SHP77 treated with DMSO at 0.1 percent for 48 hours (cell line): ENCODE measurements around the gene XKR7.
"Not testable (repeated sequence)": the region's sequence is repeated elsewhere in the genome, so short reads cannot be mapped to it uniquely, and the experiment has no call there.

Experiments used
- DNase-seq: peaks from one replicate; lab custom pipeline; 2025; lab: John Stamatoyannopoulos, UW

Gene XKR7, protein sequence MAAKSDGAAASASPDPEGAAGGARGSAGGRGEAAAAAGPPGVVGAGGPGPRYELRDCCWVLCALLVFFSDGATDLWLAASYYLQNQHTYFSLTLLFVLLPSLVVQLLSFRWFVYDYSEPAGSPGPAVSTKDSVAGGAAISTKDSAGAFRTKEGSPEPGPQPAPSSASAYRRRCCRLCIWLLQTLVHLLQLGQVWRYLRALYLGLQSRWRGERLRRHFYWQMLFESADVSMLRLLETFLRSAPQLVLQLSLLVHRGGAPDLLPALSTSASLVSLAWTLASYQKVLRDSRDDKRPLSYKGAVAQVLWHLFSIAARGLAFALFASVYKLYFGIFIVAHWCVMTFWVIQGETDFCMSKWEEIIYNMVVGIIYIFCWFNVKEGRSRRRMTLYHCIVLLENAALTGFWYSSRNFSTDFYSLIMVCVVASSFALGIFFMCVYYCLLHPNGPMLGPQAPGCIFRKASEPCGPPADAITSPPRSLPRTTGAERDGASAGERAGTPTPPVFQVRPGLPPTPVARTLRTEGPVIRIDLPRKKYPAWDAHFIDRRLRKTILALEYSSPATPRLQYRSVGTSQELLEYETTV

DNA sequence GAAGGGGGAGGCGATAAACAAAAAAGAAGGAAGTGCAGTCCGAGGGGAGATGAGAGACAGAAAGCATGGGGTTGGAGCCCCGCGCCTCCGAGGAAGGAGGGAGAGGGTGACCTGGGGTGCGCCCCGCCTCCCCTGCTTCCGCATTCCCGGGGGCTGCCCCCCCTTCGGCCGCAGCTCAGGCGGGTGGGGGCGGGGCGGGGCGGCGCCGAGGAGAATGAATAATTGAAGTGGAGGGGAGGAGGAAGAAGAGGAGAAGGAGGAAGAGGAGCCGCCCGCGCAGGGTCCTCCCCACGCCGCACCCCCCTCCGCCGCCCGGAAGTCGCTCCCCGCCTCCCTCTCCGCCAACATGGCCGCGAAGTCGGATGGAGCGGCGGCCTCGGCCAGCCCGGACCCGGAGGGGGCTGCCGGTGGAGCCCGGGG, at the start of gene XKR7:
Gene XKR7, plus strand, starts transcription at position 322 of the 420 bp plus-strand sequence. Its CDS starts 25 bp downstream, at position 347.
- DNase-seq = no peak

DNA sequence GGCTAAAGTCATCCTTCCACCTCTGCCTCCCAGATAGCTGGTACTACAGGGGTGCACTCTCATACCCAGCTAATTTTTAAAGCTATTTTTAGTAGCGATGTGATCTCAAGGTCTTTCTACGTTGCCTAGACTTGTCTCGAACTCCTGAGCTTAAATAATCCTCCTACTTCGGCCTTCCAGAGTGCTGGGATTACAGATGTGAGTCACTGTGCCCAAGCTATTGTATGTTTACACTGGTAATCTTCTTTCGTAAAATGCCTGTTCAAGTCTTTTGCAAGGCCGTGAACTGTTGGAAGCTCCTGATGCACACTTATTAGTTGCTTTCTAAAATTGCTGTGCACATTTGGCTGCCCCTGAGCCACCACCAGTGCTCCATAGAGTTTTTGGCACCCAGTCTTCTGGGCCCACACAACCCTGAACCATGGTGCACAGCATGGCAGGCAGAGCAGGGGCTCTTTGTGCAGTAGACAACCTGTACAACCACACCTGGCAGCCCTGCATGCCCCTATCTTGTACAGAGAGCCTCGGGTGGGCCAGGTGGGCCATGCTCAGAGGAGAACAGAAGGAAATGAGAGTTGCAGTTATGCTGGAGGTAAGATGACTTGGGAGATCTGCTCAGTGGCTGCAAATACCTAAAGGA, 49.4 kb upstream of the XKR7 start:
- no peak for DNase-seq

DNA sequence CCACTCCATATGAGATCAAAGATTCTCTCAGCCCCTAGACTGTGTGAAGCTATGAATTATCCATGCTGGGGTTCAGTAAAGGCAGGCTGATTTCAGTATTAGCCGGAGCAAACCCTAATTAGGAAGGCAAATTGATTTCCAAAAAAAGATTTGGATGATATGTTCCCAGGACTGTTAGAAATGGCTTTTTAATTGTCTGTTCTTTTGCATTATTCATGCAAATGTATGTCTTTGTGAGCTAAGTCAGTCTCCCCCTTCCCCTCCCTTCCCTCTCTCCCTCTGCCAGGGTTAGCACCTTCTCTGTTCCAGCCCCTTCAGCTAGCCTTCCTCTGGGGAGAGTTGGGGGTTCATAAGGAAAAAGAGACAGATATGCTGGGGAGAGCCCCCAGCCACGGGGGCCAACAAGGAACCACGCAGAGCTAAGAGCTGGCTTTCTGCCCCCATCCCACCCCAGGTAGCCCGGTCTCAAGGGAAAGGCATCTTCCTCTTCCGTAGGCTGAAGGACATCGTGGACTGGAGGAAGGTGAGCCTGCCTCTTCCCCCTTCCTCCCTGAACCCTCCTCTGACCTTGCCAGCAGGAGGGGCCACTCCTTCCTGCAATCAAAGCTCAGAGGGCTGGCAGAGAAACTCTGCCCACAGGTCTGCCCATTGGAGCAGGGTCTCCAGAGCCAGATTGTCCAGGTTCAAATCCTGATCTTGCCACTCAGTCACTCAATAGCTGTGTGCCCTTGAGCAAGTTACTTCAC, 48.4 kb upstream of the XKR7 start:
- no peak for DNase-seq

DNA sequence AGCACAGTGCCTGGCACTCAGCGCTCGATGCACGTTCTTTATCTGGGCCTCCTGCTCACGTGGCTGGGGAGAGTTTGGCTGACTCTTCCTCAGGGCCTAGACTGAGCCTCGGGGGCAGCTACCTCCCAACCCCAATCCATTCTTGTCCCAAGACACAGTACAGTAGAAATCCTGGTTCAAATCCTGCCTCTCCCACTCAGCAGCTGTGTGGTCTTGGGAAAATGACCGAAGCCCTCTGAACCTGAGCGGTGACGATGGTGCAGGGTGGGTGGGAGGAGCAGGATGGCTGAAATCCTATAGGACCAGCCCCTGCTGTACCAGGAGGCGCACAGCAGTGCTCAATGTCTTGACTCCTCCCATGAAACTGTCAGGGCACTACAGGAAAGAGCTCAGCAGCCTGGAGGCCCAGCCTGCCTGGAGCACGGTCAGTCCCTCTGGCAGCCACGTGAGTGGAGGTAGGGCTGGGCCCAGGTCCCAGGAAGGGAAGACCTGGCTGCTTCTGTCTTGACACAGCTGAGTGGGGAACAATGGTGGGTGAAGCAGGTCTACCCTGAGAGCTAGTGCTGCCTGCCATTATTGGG, 47.6 kb upstream of the XKR7 start:
- DNase-seq = no peak

DNA sequence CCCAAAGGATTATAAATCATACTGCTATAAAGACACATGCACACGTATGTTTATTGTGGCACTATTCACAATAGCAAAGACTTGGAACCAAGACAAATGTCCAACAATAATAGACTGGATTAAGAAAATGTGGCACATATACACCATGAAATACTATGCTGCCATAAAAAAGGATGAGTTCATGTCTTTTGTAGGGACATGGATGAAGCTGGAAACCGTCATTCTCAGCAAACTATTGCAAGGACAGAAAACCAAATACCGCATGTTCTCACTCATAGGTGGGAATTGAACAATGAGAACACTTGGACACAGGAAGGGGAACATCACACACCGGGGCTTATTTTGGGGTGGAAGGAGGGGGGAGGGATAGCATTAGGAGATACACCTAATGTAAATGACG, 46.5 kb upstream of the XKR7 start:
- DNase-seq = not testable (repeated sequence)

DNA sequence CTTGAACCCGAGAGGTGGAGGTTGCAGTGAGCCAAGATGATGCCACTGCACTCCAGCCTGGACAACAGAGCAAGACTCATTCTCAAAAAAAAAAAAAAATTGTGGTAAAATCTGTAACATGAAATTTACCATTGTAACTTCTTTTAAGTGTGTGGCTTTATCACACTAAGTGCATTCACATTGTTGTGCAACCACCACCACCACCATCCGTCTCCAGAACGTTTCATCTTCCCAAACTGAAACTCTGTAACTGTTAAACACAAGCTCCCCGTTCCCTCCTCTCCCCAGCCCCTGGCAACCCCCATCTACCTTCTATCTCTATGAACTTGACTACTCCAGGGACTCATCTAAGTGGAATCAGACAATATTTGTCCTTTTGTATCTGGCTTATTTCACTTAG, 45.8 kb upstream of the XKR7 start:
- no peak for DNase-seq

GRCh38 chr20:31922588-31922987, 45.4 kb upstream of the XKR7 start:
- DNase-seq = no peak

- DNase-seq = no peak
These were observed 44.3 kb upstream of the XKR7 start for GRCh38 chr20:31923388-31924331.

DNA sequence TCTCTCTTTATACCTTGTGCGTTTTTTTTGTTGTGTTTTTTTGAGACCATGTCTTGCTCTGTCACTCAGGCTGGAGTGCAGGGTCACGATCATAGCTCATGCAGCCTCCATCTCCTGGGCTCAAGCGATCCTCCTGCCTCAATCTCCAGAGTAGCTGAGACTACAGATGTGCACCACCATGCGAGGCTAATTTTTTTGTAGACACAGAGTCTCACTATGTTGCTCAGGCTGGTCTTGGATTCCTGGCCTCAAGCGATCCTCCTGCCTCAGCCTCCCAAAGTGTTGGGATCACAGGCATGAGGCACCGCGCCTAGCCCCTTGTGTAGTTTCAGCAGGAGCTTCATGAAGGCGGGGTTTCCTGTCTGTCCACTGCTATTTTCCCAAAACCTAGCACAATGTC, 43.4 kb upstream of the XKR7 start:
- no peak for DNase-seq

DNA sequence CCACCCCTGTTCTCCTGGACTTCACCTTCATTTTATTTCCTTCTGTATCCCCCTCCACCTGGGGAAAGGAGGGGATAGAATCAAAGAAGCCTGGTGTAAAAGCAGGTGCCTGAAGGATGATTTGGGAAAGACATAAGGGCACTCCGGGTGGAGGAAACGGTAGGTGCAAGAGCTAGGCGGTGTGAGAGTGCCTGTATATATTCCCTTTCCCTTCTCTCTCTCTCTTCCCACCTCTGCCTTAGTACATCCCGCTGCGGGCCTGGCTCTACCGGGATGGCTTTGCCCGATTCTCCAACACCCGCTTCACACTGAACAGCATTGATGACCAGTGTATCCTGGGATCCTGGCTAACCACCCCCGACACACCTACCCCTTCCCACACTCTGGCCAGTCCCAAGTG, 42.3 kb upstream of the XKR7 start:
- no peak for DNase-seq

DNA sequence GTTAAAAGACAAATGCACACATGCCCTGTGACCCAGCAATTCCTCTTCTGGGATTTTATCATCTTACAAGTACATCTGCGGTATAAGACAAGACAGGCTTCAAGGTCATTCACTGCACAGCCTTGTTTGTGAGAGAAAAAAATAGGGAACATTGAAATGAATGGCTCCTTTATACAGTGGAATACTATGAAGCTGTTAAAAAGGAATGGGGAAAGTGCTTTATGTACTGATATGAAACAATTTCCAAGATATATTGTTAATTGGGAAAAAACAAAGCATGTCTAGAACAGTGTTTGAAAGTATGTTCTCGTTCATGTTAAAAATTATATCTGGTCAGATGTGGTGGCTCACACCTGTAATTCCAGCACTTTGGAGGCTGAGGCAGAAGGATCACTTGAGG, 41.5 kb upstream of the XKR7 start:
- no peak for DNase-seq

DNA sequence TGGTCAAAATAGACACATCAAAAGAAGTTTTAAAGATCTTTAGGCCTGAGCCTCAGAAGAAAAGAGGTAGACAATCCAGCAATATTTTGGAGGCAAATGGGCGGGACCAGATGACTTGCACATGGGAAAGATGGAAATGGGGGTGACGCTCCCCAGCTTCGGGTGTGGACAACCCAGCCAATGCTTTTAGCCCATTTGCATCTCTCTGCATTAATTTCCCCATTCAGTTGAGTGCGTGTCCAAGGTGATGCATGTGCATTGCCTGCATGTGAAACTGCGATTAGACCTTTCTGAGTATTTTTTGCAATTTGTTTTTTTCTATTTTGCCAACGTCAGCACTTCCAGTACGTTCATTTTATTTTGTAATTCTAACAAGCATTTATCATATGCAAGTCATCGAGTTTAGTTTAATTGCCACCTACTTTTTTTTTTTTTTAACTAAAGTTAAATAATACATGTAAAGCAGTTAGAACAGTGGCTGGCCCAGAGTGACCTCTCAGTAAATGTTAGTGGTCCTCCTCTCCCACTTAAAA, 40.3 kb upstream of the XKR7 start:
- DNase-seq = no peak

DNA sequence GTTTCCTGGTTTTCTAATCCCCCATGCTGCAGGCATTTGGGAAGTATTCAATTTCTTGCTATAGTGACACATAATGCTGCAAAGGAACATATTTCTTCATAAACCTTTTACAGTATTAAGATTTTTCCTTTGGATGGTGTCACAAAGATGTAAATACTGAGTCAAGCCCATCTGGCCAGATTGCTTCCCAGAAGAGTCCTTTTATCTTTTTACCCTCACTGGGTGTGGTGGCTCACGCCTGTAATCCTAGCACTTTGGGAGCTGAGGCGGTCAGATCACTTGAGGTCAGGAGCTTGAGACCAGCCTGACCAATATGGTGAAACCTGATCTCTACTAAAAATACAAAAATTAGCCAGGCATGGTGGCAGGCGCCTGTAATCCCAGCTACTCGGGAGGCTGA, 38.3 kb upstream of the XKR7 start:
- DNase-seq = not testable (repeated sequence)

GRCh38 chr20:31930779-31931178, 37.2 kb upstream of the XKR7 start:
- no peak for DNase-seq

DNA sequence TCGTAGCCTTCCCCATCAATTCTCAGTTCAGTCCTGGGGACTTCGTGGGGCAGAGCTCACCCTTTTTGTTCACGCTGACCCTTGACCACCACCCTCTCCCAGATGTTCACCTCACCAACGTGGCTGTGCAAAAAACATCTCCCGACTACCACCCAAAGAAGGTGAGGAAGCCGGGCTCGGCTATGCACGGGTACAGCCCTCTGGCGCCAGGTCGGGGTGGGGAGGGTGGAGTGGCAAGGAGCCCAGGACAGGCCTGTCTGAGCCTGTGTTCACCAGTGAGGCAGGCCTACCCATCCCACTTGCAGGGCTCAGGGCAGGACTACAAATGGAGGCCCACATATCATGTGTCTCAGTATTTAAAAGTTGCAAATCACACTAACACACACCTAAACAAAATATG, 34.3 kb upstream of the XKR7 start:
- no peak for DNase-seq

DNA sequence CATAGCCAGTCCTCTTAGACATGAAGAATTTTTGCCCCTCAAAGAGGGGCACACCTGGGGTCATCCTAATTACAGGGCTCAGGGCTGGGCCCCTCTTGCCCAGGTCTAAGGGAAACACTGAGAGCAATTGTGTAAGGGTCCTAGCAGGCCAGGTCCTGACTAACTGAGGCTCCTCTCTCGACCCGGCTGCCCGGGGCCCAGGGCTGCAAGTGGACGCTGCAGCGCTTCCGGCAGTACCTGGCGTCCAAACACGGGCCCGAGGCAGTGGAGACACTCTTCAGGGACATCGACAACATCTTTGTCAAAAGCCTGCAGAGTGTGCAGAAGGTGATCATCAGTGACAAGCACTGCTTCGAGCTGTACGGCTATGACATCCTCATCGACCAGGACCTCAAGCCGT, 33.5 kb upstream of the XKR7 start:
- DNase-seq = no peak

DNA sequence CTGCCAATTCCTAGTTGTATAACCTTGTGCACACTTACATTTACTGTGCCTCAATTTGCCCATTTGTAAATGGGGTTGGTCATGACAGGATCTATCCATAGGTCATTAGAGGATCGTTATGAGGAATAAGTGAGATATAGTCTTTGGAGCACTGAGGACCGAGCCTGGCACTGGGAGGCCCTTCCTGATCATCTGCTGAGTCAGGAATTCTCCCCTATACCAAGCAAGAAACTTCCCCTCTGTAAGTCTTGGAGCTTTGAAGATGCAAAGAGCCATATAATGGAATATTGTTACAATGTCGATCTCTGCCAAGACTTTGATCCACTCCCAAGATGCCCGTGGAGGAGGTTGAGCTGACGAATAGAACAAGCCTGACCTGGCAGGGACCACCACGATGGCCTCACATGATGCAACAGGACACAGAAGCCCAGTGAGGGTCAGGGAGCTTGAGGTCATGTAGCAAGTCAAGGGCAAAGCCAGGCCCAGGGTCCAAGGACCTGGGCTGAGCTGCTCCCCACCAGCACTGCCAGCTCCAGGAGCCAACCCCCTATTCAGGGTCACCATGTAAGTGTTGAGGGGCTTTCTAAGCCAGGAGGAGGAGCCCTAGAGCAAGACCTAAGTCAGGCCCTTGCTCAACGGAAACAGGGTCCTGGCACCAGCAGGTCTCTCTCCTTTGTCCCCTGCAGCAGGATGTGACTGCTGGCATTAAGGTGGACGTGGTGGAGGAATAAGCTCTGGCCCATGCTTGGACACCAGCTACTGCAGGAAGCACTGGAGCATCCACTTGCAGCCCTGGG, 32.8 kb upstream of the XKR7 start:
- no peak for DNase-seq

GRCh38 chr20:31936420-31936819, 31.5 kb upstream of the XKR7 start:
- DNase-seq = no peak

DNA sequence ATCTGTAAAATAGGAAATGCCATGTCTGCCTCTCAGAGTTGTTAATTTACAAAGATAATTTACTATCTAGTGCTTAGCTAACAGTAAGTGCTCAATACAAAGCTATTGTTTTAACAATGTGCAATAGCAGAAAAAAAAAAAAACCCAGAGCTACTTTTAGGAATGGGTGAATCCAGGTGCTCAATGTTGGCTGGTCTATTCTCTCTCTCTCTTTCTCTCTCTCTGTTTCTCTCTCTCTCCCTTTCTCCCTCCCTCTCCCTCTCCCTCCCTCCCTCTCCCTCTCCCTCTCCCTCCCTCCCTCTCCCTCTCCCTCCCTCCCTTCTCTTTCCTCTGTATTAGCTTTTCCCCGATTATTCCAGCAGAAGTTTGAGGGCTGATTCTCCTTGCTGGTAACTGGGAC, 30.1 kb upstream of the XKR7 start:
- no peak for DNase-seq

DNA sequence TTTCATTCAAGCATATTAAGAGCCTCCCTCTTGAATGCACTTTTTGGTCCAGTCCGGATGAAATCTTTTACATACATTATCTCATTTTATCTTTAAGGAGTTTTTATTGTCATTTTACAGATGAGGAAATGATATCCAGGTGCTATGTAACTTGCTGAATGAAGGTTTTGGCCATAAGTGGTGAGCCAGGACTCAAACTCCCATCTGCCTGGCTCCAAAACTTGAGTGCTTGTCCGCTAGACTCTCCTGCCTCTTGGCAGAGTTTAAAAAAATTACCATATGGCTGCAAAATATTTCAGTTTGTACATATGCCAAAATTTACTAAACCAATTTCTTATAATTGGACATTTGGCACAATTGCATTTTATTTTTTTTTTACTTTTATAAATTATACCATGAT, 28.3 kb upstream of the XKR7 start:
- no peak for DNase-seq
